OCI-LY1 (cell line): Measurements from ENCODE around the gene TLR6.

ENCODE experiments used
- H2AFZ ChIP-seq: fragments of 200-600 bp; sonication (generic), shearing (Covaris generic); 2 replicates; pipeline ENCODE4 v1.6.0; 2014; ENCODE audit warnings: antibody characterized with exemption, mild to moderate bottlenecking, low read length
- H3F3A ChIP-seq: fragments of 200-600 bp; sonication (generic), shearing (Covaris generic); 2 replicates; pipeline ENCODE4 v1.6.0; 2014; ENCODE audit warnings: mild to moderate bottlenecking, antibody characterized with exemption, low read length, moderate library complexity; ENCODE audit not compliant: insufficient read depth
- H3K27ac ChIP-seq: fragments of 200-600 bp; sonication (generic); 2 replicates; pipeline ENCODE4 v1.5.1; 2014; ENCODE audit warnings: low read length, mixed run types, mild to moderate bottlenecking, low read depth; ENCODE audit not compliant: poor library complexity, severe bottlenecking
- H3K27me3 ChIP-seq: fragments of 200-600 bp; sonication (generic); 2 replicates; pipeline ENCODE4 v1.6.0; 2014; ENCODE audit warnings: antibody characterized with exemption, mild to moderate bottlenecking, low read length, moderate library complexity; ENCODE audit not compliant: insufficient read depth
- H3K36me3 ChIP-seq: fragments of 200-600 bp; sonication (generic); 2 replicates; pipeline ENCODE4 v1.6.1; 2014; ENCODE audit warnings: mild to moderate bottlenecking, antibody characterized with exemption, low read length, moderate library complexity, mixed read lengths; ENCODE audit not compliant: insufficient read depth
- H3K4me1 ChIP-seq: fragments of 200-600 bp; sonication (generic); 2 replicates; pipeline ENCODE4 v1.5.1; 2014; ENCODE audit warnings: mild to moderate bottlenecking, low read length, moderate library complexity; ENCODE audit not compliant: insufficient read depth, severe bottlenecking
- H3K4me2 ChIP-seq: fragments of 200-600 bp; sonication (generic), shearing (Covaris generic); 2 replicates; pipeline ENCODE4 v1.6.1; 2014; ENCODE audit warnings: low read length
- H3K4me3 ChIP-seq: fragments of 200-600 bp; sonication (generic); 2 replicates; pipeline ENCODE4 v1.5.1; 2014; ENCODE audit warnings: low read length, low read depth, mild to moderate bottlenecking, mixed read lengths; ENCODE audit not compliant: poor library complexity, severe bottlenecking
- H3K79me2 ChIP-seq: fragments of 200-600 bp; shearing (Covaris generic); 2 replicates; pipeline ENCODE4 v1.6.1; 2016; ENCODE audit warnings: mixed run types, low read length, mixed read lengths; ENCODE audit not compliant: insufficient read depth
- H3K9ac ChIP-seq: fragments of 200-600 bp; sonication (generic), shearing (Covaris generic); 2 replicates; pipeline ENCODE4 v1.6.1; 2014; ENCODE audit warnings: mild to moderate bottlenecking, low read length, mixed read lengths
- H3K9me2 ChIP-seq: fragments of 200-600 bp; sonication (generic), shearing (Covaris generic); 2 replicates; pipeline ENCODE4 v1.6.1; 2014; ENCODE audit warnings: low read depth, mild to moderate bottlenecking, low read length, mixed read lengths
- H3K9me3 ChIP-seq: fragments of 200-600 bp; shearing (Covaris generic); 2 replicates; pipeline ENCODE4 v1.6.1; 2014; ENCODE audit warnings: low read length, mixed read lengths
- H4K20me1 ChIP-seq: fragments of 200-600 bp; sonication (generic), shearing (Covaris generic); 2 replicates; pipeline ENCODE4 v1.6.0; 2016; ENCODE audit warnings: mild to moderate bottlenecking, low read length; ENCODE audit not compliant: insufficient read depth
- EZH2 ChIP-seq: fragments of 200-600 bp; sonication (generic), shearing (Covaris generic); IDR thresholded peaks from 2 replicates; pipeline ENCODE4 v1.8.0; 2017; ENCODE audit warnings: borderline replicate concordance, mixed run types, mild to moderate bottlenecking, antibody characterized with exemption, low read length, moderate library complexity, mixed read lengths
- TF ChIP-seq, protein P1 (sequence below): fragments of 200-600 bp; sonication (generic), shearing (Covaris generic); IDR thresholded peaks from 2 replicates; pipeline ENCODE4 v1.5.1; 2017; ENCODE audit warnings: mild to moderate bottlenecking, antibody characterized with exemption, low read length, moderate library complexity, mixed read lengths

Gene TLR6

DNA sequence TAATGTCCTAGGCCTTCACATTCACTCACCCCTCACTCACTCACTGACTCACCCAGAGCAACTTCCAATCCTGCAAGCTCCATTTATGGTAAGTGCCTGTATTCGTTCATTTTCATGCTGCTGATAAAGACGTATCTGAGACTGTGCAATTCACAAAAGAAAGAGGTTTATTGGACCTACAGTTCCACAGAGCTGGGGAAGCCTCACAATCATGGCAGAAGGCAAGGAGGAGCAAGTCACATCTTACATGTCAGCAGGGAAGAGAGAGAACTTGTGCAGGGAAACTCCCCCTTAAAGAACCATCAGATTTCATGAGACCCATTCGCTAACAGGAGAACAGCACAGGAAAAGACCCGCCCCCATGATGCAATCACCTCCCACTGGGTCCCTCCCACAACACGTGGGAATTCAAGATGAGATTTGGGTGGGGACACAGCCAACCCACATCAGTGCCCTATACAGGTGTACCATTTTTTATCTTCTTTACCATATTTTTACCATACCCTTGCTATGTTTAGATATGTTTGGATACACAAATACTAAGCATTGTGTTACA is 33.8 kb downstream of the TLR6 start:
- H3K27ac ChIP-seq, result no peak overlapping the region
- no peaks in the 10 kb centered on the region for H3K27me3 ChIP-seq

DNA sequence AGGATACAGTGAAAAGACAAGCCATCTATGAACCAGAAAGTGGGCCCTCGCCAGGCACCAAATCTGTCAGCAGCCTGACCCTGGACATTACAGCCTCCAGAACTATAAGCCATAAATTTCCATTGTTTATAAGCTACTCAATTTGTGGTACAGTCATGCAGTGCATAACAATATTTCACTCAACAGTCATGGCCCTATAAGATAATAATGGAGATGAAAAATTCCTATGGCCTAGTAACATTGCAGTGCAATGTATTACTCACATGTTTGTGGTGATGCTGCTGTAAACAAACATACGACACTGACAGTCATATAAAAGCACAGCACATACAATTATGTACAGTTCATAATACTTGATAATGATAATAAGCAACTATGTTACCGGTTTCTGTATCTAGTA is 34.9 kb downstream of the TLR6 start:
- no peak overlapping the region for H3K4me2 ChIP-seq
- no peaks in the 10 kb centered on the region for H3K79me2 ChIP-seq
- H3K9me3 ChIP-seq, result peaks cover 16% of the 10 kb centered on the region
- H3K27me3 ChIP-seq, result no peaks in the 10 kb centered on the region
- no peak overlapping the region for H2AFZ ChIP-seq
- H3F3A ChIP-seq, result no peaks in the 10 kb centered on the region
- no peaks in the 10 kb centered on the region for H4K20me1 ChIP-seq
- TF ChIP-seq, protein P1, sequence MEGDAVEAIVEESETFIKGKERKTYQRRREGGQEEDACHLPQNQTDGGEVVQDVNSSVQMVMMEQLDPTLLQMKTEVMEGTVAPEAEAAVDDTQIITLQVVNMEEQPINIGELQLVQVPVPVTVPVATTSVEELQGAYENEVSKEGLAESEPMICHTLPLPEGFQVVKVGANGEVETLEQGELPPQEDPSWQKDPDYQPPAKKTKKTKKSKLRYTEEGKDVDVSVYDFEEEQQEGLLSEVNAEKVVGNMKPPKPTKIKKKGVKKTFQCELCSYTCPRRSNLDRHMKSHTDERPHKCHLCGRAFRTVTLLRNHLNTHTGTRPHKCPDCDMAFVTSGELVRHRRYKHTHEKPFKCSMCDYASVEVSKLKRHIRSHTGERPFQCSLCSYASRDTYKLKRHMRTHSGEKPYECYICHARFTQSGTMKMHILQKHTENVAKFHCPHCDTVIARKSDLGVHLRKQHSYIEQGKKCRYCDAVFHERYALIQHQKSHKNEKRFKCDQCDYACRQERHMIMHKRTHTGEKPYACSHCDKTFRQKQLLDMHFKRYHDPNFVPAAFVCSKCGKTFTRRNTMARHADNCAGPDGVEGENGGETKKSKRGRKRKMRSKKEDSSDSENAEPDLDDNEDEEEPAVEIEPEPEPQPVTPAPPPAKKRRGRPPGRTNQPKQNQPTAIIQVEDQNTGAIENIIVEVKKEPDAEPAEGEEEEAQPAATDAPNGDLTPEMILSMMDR, result no peak
- no peak for TF ChIP-seq EZH2
- no peak overlapping the region for H3K4me3 ChIP-seq
- H3K9me2 ChIP-seq, result no peaks in the 10 kb centered on the region
- H3K27ac ChIP-seq, result no peak overlapping the region
- H3K36me3 ChIP-seq, result peaks cover 26% of the 10 kb centered on the region
- no peak overlapping the region for H3K9ac ChIP-seq
- H3K4me1 ChIP-seq, result peaks cover 32% of the 10 kb centered on the region

More for the DNA sequence above, 33.8 kb downstream of the TLR6 start:
- Histone ChIP-seq H3K79me2 (no peaks in the 10 kb centered on the region), H4K20me1 (no peaks in the 10 kb centered on the region), H2AFZ (no peak overlapping the region), H3K9me2 (no peaks in the 10 kb centered on the region), H3F3A (no peaks in the 10 kb centered on the region), H3K4me2 (no peak overlapping the region), H3K9me3 (peaks cover 16% of the 10 kb centered on the region), H3K4me3 (no peak overlapping the region), H3K4me1 (peaks cover 26% of the 10 kb centered on the region), H3K9ac (no peak overlapping the region), H3K36me3 (peaks cover 35% of the 10 kb centered on the region)
- TF ChIP-seq, protein P1, result no peak
- TF ChIP-seq EZH2, result no peak

DNA sequence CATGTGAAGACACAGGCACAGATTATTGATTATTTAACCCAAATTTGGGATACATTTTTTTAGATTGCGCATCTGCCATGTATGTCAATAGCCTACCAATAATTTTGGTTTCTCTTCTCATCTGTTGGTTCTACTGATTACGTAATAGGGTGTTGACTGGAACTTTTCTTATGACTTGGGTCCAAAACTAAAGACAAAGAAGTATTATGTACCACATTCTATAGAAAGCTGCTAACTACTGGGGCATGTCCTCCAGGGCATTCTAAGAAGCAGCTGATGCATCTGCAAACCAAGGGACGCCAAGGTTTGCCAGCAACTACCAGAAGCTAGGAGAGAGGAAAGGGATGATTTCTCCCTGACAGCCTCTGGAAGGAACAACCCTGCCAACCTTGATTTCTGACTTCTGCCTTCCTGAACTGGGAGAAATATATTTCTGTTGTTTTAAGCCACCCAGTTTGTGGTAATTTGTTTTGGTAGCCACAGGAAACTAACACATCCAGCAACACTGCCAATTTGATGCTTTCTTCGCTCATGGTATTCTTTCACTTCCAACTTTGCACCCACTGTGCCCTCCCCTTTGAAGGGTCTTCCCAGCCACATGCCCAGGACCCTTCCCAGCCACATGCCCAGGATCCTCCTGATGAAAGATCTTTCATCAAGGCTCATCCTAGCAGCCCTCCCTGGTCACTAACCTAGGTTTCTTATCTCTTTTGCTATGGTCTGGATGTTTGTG is 36.1 kb downstream of the TLR6 start:
- H3K9ac ChIP-seq, result no peak overlapping the region
- no peak overlapping the region for H3K4me2 ChIP-seq
- H3K36me3 ChIP-seq, result peaks cover 18% of the 10 kb centered on the region; the same call in 1 of the 2 replicates
- peaks cover 18% of the 10 kb centered on the region for H3K9me3 ChIP-seq
- H3F3A ChIP-seq, result no peaks in the 10 kb centered on the region
- no peak overlapping the region for H3K27ac ChIP-seq
- no peaks in the 10 kb centered on the region for H3K79me2 ChIP-seq
- no peak overlapping the region for H3K4me3 ChIP-seq
- no peak for TF ChIP-seq EZH2
- TF ChIP-seq, protein P1, result no peak
- no peaks in the 10 kb centered on the region for H3K27me3 ChIP-seq
- H2AFZ ChIP-seq, result no peak overlapping the region
- no peaks in the 10 kb centered on the region for H4K20me1 ChIP-seq
- no peaks in the 10 kb centered on the region for H3K9me2 ChIP-seq
- H3K4me1 ChIP-seq, result peaks cover 44% of the 10 kb centered on the region
